ENCODE measurements around the gene LRCH4.
"Not testable (repeated sequence)": the region's sequence is repeated elsewhere in the genome, so short reads cannot be mapped to it uniquely, and the experiment has no call there.

LRCH4 gene

DNA sequence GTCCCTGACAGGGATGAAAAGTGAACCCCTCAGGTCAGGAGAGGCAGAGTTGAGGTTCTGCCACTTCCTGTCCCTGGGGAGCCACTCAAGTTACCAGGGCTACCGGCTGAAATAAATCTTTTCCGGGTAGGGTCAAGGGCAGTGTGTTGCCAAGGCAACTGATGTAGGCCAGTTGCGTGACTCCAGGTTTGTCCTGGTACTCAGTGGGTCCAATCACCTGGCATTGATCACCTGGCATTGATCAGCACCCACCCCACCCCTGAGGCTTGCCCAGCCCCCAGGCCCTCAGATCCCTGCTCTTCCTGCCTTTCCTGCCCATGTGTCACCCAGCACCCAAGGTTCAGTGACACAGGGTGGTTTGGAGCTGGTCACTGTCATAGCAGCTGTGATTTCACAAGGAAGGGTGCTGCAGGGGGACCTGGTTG is 18.2 kb downstream of the LRCH4 start:
- no peak for DNase-seq (ENCODE audit: low read depth)

DNA sequence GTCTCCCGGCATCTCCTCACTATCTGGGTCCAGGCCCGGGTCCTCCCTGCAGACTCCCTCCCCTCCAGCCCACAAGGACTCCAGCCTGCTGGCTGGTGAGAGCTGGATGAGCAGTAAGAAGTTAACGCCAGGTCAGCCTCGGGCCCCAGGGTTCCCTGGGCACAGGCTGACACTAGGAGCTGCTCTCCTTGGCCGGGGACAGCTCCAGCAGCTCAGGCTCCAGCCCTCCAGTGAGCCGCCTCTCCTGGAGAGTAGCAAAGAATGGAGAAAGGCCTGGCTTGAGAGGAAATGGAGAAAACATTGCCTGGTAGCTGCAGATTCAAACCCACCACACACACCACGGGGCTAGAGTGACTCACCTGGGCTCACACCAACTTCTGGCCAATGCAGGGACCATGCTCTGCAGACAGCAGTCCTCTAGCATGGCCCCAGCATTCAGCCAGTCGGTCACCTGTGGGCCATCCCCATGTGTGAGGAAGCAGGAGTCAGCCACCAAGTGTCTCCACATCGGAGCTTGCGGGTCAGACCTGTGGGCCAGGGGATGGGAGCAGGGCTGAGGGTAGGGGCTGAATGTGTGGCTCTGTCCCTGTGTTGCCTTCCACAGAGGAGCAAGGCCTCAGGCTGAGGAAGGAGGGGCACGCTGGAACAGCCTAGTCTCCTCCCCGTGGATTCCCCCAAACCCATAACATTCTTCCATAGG is 18.7 kb downstream of the LRCH4 start:
- no peak for DNase-seq (ENCODE audit: low read depth)

DNA sequence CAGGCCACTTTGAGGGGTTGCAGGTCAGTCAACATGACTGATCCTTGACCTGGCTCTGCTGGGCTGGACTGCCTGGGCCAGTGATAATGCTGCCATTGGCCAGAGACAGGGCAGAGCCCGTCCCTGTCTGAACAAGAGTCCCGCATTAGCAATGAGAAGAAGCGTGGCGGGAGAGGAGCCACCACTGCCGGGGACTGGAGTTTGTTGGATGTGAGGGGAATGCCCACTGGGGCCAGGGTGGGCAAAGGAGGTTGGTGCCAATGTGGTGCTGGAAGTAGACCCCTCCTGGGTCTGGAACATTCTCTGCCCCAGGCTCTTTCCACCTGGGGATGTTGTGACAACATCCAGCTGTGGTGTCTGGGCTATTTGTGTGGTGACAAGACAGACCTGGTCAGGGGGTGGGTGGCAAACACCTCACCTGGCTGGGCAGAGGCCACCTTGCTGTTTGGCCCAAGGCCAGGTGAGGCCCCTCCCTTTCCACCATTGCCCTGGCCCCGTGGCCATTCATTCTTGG is 19.9 kb downstream of the LRCH4 start:
- DNase-seq (ENCODE audit: low read depth), result no peak

DNA sequence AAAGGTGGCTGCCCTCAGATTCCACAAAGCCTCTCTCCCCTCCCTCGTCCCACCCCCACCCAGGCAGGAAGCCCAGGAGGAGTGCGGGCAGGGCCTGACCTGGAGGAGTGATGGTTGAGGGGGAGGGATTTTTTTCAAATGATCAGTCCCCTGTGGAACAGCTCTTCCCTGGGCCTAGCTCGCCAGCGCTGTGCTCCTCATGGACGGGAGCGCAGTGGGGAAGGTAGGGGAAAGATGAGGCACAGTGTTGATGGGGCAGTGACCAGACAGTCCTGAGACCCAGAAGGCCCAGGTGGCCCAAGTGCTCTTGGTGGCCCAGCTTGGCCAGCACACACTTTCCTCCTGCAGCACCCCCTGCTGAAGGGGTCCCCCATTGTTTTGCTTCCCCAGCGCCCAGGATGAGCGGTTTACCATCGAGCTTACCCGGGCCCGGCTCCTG is 20.8 kb downstream of the LRCH4 start:
- DNase-seq (ENCODE audit: low read depth), result no peak

DNA sequence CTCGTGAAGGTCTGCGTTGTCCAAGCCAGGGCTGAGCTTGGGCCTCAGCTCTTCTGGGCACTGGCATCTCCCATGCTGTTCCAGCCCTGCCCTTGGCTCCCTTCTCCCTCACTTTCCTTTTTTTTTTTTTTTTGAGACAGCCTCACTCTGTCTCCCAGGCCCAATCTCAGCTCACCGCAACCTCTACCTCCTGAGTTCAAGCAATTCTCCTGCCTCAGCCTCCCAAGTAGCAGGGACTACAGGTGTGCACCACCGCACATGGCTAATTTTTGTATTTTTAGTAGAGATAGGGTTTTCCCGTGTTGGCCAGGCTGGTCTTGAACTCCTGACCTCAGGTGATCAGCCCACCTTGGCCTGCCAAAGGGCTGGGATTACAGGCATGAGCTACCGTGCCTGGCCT is 21.5 kb downstream of the LRCH4 start:
- not testable (repeated sequence) for DNase-seq (ENCODE audit: low read depth)

DNA sequence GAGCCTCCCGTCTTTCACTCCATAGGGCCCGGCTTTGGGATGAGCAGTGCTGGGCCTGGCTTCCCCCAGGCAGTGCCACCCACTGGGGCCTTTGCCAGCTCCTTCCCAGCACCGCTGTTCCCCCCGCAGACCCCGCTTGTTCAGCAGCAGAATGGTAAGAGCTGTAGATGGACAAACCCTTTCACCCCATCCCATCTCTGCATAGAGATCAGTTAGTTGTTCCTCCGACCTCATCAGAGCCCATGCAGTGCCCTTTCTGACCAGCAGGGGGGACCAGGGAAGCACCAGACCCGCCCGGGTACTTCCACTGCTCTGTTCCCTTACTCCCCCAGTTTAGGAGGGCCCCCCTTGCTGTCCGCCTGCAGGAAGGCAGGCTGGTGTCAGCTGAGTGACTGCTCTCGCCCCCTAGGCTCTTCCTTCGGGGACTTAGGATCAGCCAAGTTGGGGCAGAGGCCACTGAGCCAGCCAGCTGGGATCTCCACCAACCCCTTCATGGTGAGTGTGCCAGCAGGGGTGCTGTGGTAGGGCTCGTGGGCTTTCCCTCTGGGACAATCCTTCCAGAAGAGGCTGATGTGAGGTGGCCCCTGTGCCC is 22.0 kb downstream of the LRCH4 start:
- DNase-seq (ENCODE audit: low read depth), result peak; percentile 78

DNA sequence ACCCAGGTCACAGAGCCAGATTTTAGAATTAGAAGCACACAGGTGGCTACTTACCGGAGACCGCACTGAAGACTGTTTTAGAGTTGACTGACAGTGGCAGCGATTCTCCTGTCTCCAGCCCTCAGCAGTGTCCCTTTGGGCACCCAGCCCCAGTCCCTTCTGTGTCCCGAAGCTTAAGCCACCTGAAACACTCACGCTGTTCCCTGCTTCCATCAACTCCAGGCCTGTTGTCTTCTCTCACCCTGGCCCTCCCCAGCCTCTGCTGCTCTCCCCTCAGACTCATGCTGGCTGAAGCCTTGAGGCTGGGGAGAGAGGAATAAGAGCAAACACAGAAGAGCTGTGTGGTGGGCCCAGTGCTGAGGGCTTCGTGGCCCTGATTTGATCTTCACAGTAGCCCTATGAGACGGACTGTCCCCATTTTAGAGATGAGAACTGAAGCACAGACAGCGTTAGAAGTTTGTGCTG is 22.8 kb downstream of the LRCH4 start:
- no peak for DNase-seq (ENCODE audit: low read depth)

DNA sequence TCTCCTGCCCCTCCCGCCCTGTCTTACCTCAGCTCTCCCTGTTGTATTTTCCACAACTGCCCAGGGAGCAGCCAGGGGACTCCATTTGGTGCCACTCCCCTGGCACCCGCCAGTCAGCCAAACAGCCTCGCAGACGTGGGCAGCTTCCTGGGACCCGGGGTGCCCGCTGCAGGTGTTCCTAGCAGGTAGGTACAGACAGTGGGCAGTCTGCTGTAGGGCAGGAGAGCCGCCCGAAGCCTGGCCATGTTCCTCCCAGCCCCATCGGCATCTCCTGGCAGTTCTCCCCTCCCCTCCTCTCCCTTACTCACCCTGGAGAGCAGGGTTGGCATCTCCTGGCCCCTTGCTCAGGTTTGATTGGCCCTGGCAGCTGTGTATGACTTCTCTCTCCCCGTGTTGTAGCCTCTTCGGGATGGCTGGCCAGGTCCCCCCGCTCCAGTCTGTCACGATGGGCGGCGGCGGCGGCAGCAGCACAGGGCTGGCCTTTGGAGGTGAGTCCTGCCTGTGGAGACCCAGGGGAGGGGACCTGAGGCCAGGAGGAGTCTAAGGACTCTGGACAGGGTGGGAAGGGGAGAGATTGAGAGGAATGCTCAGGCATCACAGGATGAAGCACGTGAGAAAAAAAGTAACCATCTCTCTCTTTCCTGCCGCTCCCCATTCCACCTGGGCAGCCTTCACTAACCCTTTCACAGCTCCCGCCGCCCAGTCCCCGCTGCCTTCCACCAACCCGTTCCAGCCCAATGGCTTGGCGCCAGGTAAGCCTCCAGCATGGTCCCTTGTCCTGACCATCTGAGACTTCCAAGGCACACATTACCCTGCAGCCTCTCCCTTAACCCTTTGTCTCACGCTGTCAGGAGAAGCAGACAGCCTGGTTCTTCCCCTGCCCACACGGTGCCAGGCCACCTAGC is 23.5 kb downstream of the LRCH4 start:
- DNase-seq (ENCODE audit: low read depth), result no peak

DNA sequence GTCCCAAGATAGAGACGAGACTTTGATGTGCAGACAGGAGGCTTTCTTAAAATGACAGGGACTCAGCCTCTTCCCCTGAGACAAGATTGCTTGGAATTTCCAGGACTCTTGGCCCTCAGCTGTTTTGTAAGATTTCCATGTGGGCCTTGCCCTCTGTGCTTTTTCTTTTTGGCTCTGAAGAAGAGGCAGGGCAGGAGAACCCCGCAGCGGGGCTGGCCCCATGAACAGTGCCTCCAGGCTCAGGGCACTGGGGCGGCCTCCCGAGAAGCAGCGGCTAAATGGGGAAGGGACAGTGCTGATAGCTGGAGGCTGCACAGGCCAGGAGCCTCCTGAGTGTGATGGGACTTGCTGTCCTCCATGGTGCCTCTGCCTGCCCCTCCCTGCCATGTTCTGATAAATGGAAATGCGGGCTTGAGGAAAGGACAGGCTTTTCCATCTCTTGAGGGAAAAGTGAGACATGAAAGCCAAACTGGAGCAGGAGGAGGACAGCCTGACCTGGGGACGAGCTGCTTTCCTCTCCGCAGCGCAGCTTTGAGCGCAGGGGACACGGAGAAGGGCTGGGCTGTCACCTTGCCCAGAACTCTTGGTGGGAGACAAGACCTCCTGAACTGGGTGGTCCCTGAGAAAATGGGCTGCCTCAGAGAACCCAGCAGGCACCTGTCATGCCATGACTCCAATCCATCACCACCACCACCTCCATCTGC is 24.3 kb downstream of the LRCH4 start:
- no peak for DNase-seq (ENCODE audit: low read depth)

DNA sequence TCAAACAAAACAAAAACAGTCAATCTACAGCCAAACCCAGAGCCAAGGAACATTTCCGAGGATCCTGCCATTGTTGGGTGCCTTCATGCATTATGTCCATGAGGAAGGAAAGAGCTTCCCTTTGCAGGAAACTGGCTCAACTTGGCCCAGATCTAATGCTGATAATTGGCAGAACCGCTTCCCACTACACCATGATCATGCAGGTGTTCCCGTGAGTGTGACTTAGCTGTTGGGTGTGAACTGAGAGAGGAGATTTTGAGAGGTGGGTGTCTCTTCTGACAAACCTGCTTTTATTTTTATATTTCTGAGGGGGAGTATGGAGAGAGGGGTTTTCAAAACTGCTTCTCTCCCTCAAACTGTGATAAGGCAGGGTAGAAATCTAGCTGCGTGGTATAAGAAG is 26.8 kb downstream of the LRCH4 start:
- no peak for DNase-seq (ENCODE audit: low read depth)

DNA sequence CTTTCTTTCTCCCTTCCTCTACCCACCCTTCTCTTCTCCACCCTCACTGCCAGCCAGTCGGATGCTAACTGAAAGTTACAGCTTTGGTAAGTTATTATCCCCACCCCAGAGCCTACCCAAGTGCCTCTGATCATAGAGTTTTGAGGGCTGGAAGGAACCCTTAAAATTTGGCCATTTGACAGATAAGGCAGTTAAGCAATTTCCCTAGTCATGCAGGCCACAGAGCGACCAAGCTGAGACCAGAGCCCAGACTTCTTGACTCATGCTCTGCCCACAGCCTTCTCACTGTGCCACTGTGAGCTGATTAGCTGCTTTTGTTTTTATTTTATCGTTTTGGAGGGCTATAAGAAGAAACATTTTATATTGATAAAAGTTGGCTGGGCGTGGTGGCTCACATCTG is 29.4 kb downstream of the LRCH4 start:
- DNase-seq (ENCODE audit: low read depth), result no peak

DNA sequence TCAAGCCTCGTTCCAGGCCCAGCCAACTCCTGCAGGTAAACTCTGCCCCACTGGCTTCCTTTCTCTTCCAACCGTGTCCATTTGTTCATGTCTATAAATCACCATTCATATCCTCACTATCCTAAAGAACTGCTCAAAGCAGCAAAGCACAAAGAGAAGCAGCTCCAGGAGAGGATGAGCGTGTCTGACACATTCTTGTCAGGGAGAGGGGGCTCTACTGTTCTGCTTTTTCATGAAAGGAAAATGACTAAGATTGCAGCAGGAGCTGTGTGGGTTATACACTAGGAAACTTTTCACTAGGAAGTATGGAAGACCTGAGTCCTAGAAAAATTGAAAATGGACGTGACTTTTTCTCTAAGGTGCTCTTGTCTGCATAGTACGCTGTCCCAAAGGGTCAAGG is 30.2 kb downstream of the LRCH4 start:
- no peak for DNase-seq (ENCODE audit: low read depth)

DNA sequence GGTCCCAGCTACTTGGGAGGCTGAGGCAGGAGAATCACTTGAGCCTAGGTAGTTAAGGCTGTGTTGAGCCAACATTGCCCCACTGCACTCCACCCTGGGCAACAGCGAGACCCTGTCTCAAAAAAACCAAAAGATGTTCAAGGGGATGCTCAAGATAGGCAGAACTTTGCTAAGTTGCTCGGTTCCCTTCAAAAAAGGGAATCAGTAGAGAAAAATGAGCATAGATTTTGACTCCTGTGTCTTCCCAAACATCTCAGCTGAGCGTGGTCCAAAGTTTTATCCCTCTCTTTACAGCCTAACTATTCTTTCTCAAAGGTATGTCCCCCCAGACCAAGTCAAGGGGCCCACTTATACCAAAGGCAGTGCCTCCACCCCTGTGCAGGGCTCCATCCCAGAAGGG is 32.9 kb downstream of the LRCH4 start:
- no peak for DNase-seq (ENCODE audit: low read depth)

DNA sequence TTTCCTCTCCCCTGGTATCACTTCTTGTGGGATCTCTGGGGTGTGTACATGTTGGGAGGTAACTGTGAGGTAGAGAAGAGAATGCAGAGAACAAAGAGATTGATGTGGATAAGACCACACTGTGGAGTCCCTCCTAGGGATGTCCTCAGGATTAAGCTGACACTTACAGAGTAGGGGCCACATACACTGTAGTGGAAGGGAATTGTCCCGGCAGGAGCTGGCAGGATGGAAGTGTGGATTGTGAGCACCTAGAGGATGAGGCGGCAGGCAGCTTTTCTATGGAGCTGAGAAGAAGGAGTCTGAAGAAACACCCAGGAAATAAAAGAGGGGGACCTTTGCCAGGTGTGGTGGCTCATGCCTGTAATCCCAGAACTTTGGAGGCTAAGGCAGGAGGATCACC is 33.4 kb downstream of the LRCH4 start:
- no peak for DNase-seq (ENCODE audit: low read depth)

DNA sequence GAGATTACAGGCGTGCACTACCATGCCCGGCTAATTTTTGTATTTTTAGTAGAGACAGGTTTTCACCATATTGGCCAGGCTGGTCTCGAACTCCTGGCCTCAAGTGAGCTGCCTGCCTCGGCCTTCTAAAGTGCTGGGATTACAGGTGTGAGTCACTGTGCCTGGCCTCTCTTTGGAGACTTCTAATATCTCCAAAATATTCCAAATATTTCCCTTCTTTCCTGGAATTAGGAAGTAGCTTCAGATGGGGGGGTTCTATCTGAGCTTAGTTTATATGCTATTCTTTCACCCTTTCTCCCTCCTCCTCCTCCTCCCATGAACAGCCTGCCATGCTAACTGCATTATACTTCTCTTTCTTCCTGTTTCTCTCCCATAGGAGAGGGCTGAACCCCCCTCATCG is 37.5 kb downstream of the LRCH4 start:
- not testable (repeated sequence) for DNase-seq (ENCODE audit: low read depth)

DNA sequence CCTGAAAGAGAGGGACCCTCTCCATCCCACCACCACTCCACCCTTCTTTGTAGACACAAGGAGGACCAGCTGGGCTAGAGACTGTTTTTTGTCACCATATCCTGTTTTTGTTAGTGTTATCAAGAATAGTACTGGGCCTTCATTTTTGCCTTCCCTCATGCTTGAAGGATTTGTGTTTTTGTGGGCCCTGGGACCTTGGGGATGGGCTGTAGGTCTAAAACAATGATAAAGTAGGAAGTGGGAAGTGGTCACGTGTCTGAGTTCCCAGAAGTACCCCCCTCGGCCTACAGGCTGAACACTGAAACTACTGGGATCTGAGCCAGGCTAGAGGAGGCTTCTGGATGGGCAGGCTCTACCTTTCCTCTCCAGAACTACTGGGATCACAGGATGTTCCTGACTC is 38.1 kb downstream of the LRCH4 start:
- no peak for DNase-seq (ENCODE audit: low read depth)

DNA sequence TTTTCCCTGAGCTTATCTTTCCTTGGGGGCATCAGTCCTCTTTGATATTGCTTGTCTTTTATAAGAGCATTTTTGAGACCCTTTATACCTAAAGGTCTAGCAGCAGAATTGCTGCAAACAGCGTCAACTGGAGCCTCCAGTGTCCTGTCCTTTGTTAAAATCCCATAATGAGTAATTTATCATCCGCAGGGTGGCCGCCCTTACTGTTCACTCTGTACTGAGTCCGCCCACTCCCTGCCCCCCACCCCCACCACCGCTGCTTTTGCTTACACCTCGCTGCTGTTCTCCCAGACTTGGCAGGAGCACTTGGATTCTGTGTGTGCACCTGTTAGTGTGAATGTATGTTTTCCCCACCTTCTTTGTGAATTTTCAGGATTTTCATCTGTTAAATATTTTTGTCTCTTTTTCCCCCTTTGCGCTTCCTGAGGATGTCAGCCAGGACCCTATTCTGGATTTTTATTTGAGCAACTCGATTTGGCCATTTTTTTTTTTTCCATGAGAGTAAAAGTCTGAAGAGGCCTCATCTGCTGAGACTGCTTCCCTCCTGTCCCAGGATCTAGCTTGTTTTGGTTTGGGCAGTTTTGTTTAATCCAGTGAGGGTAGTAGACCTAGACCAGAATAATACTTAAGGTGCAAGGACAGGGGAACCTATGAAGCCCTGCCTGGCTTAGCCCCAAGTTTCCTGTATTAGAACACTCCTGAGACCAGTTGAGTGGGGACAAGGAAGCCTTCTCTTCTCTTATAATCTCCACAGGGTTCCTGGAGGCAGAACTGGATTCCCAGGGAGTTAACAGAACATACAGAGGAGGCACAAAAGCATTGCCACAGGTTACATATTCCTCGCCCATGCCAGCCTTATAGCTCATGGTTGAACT is 38.8 kb downstream of the LRCH4 start:
- no peak for DNase-seq (ENCODE audit: low read depth)

DNA sequence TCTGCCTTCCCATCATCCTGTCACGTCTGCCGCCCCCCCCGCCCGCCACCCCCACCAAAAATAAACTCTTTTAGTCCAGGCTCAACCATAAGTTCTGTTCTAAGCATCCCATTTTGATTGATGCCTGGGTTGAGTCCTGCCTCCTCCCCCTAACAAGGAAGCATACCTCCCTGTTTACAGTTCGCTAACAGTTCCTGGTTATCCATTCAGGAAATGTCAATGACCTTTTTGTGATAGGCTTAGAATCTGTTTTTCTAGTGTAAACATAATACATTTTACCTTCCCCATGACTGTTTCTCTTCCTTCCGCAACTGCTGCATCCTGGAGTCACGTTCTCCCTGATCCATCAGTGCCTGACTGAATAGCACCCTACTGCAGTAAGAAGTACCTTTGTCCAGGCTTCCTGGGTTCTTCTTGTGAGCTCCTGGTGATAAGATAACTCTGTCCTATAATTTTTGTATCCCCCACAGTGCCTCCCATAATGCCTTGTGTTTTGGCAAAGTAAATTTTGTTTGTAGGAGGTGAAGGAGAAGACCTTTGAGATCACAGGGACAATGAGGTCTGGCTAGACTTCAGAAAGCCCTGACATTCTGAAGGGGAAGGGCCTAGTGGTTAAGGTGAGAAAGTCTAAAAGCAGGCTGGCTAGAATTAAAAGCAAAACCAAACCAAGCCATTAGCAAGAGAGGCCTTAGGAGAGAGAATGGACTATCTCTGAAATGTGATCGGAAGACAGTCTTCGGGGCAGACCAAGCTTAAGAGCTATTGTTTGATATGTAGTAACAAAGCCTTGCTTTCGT is 39.6 kb downstream of the LRCH4 start:
- no peak for DNase-seq (ENCODE audit: low read depth)

DNA sequence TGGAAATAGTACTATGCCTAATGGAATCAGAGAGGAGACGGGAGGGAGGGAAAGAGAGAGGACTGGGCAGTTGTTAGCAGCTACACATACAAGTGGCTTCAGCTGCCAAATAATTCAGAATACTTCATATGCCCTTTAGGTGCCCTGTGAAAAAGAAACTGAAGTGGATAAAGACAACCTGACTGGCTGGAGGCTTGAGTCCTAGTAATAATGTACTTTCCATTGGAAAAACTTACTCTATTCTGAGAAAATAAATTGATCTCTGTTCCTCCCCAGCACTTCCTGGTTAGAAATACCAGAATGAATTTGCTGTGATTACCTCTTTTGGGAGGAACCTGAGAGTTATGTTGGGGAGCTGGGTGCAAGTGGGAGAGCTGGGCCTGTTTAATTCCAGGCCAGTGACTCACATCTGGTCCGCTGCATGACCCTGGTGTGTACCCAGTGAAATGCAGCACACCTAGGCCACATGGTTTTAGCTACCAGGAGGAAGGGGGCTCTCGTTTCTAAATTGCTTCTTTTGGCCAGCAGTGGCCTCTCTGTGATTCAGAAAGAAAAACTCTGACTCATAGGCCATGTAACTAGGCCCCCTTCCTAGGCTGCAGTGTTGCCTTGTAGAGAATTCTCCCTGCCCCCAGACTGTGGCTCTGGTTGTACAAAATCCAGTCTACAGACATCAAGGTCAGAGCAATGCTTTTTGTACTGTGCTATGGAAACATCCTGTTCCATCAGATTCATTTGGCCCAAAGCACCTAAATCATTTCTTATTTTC is 40.4 kb downstream of the LRCH4 start:
- DNase-seq (ENCODE audit: low read depth), result peak; percentile 29
